Mucosa of descending colon (tissue), 3 donors: ENCODE data around the gene SEMA6B. TPM values are rescaled to one million over a fixed set of nuclear protein-coding genes. Genes with fewer than 3 reads are reported as not detected.
A peak's percentile ranks its signal among the peaks of the same experiment; 100 is the strongest.
"Not testable (repeated sequence)": the region's sequence is repeated elsewhere in the genome, so short reads cannot be mapped to it uniquely, and the experiment has no call there.

Source experiments
- ATAC-seq: fragments of 200-7000 bp; cut with Tn5 transposase; one replicate; pipeline ENCODE4 v1.9.1; 2020; ENCODE audit warnings: mild to moderate bottlenecking, moderate library complexity
- DNase-seq, 3 donors: peaks; one replicate each; pipeline ENCODE4 v3.0.0-alpha.2; 2020
- H3K36me3 ChIP-seq: fragments of 200-600 bp; one replicate; pipeline ENCODE4 v1.8.0; 2021; ENCODE audit warnings: low read depth, mild to moderate bottlenecking
- H3K4me1 ChIP-seq: fragments of 200-600 bp; one replicate; pipeline ENCODE4 v1.8.0; 2021; ENCODE audit warnings: low read depth, mild to moderate bottlenecking
- H3K4me3 ChIP-seq: fragments of 200-600 bp; one replicate; pipeline ENCODE4 v1.8.0; 2021; ENCODE audit warnings: mild to moderate bottlenecking
- H3K9me3 ChIP-seq: fragments of 200-600 bp; one replicate; pipeline ENCODE4 v1.8.0; 2021; ENCODE audit warnings: mild to moderate bottlenecking
- CTCF ChIP-seq: fragments of 200-600 bp; IDR thresholded peaks from one replicate; pipeline ENCODE4 v1.8.0; 2022; ENCODE audit warnings: antibody characterized with exemption, mild to moderate bottlenecking
- intact Hi-C, 2 donors: fragments of 100-400 bp; cut with DNase I in 1 of 2; cut with micrococcal nuclease in 1 of 2; formaldehyde crosslinking; loops; one replicate each; pipeline versions ENCODE4 v1.11.0 to v1.11.1; 2022; cut with DNase I, micrococcal nuclease
- total RNA-seq, 3 donors: library from RNA; stranded (reverse); fragmentation: NEBNext Ultra II Directional in 2 of 3; extraction: Animal tissue kit (Norgen Biotek cat#: 25700) in 2 of 3; gene quantifications; one replicate each; pipeline versions ENCODE4 v1.2.1 to v1.2.4, GENCODE V29; 2021 to 2023
- donor health status: DM: no; HTN: no; CAD: no; lungs with moderate emphysema.
- donor health status: DM: no; HTN: no; CAD: no.
- donor health status: DM: no; HTN: yes; CAD: no.

SEMA6B gene
- total RNA-seq, 3 donors from 2014 or later: 2.5 to 8.4 (median 5.9) TPM

DNA sequence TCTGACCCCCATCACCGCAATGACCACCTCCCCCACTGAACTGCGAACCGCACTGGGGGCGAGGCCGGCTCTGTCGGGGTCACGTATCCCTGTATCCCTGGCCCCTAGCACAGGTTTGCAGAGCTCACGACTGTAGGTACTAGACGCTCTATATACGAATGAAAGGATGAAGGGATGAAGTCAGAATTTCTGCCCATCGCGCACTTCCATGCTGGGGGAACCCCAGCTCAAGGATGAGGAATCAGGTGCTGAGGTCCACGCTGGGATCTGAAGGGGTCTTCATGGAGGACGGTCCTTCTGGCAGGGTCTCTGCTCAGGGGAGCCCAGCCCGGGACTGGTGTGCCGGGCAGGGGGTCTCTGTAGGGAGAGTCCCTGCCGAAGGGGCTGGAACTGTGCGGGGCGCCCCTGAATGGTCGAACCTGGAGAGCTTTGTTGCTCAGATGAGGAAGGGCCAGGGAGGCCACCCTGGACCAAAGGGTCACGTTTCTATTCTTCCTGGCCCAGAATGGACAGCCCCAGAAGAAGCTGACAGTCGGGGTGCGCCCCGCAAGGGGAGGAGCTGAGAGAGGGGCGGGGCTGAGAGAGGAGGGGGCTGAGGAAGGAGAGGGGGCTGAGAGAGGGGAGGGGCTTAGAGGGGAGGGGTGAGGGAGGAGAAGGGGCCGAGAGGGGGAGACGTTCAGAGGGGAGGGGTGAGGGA lies 37.9 kb upstream of the SEMA6B start:
- no peaks in the 10 kb centered on the region for H3K36me3 ChIP-seq
- H3K9me3 ChIP-seq: no peaks in the 10 kb centered on the region
- intact Hi-C loops: no loop called here
- DNase-seq (no peak), ATAC-seq (peak; percentile 19)
- H3K4me3 ChIP-seq: no peak overlapping the region
- no peak for TF ChIP-seq CTCF
- no peaks in the 10 kb centered on the region for H3K4me1 ChIP-seq

DNA sequence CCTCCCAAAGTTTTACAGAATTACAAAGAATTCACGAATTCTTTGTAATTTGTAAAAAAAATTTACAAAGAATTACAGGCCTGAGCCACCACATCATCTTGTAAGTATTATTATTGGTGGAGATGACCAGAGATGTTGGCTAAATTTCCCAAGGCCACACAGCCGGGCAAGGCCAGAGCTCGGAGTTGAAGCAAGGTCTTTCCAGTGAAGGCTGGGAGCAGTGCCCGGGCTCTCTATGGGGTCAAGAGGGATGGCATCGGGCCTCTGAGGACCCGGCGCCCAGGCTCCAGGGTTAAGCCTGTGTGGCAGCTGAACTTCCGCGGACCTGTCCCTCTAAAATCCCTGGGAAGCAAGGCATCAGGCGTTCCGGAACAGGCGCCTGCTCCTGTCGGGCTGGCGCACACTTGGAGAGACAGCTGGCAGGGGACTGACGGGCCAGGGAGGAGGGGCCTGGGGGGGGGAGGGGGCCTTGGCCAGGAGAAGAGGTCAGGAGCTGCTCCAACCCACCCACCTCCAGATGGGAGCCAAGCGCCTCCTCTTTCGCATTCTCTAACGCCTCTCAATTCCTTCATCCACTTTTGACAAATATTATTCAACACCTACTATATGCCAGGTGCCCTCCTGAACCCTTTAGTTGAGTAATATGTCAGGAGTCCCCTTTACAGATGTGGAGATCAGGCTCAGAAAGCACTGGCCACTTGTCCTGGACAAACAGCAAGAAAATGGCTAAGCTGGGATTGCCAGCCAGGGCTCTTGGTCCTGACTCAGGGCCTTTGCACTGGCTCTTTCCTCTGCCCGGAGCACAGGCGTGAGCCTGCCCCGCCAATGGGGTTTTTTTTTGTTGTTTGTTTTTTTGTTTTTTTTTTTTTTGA lies 36.8 kb upstream of the SEMA6B start:
- TF ChIP-seq CTCF: no peak
- DNase-seq: no peak
- Histone ChIP-seq H3K4me1 (no peaks in the 10 kb centered on the region), H3K9me3 (no peaks in the 10 kb centered on the region), H3K36me3 (no peaks in the 10 kb centered on the region), H3K4me3 (no peak overlapping the region)
- ATAC-seq: no peak
- intact Hi-C loops: no loop called here

DNA sequence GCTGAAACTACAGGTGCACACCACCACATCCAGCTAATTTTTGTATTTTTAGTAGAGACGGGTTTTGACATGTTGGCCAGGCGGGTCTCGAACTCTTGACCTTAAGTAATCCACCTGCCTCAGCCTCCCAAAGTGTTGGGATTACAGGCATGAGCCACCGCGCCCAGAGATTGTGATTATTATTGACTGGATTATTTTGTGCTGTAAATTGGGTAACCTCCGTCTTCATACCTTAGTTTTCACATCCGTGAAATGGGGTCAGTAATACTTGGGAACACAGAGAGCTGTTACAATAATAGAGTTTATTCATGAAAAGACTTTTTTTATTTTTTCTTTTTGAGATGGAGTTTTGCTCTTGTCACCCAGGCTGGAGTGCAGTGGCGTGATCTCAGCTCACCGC lies 35.7 kb upstream of the SEMA6B start:
- H3K4me1 ChIP-seq, ATAC-seq, H3K4me3 ChIP-seq, H3K9me3 ChIP-seq, H3K36me3 ChIP-seq, DNase-seq, intact Hi-C loops: not testable (repeated sequence)

- H3K36me3 ChIP-seq: no peaks in the 10 kb centered on the region
- H3K4me3 ChIP-seq: no peak overlapping the region
- DNase-seq: no peak
- ATAC-seq: no peak
- no peak for TF ChIP-seq CTCF
- intact Hi-C loops: no loop called here
- H3K4me1 ChIP-seq: no peaks in the 10 kb centered on the region
- no peaks in the 10 kb centered on the region for H3K9me3 ChIP-seq
Observed at GRCh38 chr19:4594201-4594600, 34.7 kb upstream of the SEMA6B start.

DNA sequence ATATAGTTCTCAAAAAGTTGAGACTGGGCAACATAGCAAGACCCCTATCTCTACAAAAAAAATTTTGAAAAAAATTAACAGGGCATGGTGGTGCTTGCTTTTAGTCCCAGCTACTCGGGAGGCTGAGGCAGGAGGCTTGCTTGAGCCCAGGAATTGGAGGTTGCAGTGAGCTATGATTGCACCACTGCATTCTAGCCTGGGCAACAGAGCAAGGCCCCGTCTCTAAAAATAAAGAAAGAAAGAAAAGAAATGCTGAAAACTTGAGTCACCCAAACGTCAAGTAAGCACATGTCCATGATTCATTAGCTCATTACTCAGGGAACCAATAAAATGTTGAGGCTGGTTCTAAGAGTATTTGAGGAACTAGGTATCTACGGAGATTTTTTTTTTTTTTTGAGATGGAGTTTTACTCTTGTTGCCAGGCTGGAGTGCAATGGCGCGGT lies 33.9 kb upstream of the SEMA6B start:
- intact Hi-C loops: no loop called here
- no peak for DNase-seq
- Histone ChIP-seq H3K36me3 (no peaks in the 10 kb centered on the region), H3K4me1 (no peaks in the 10 kb centered on the region), H3K4me3 (no peak overlapping the region), H3K9me3 (no peaks in the 10 kb centered on the region)
- no peak for ATAC-seq
- no peak for TF ChIP-seq CTCF

DNA sequence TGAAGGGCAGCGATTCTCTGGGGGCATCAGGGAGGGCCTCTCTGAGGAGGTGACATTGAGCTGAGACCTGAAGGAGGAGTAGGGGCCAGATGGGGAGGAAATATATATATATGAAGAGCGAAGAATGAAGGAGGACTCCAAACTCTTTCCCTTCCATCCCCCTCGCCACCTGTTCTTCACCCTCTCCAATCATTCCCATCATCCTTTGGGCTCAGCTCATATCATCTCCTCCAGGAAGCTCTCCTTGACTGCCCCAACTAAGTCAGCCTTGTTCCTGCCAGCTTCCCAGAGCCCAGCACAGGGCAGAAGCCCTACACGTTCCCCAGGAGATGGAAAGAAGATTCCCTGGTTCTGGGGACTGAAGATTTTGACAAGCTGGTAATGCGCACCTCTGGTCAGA lies 33.0 kb upstream of the SEMA6B start:
- intact Hi-C loops: no loop called here
- Histone ChIP-seq H3K36me3 (no peaks in the 10 kb centered on the region), H3K4me3 (no peak overlapping the region), H3K9me3 (no peaks in the 10 kb centered on the region), H3K4me1 (no peaks in the 10 kb centered on the region)
- TF ChIP-seq CTCF: no peak
- no peak for ATAC-seq
- no peak for DNase-seq
